Measurements from ENCODE around the gene KLF2.

Gene KLF2

GRCh38 chr19:16372065-16372915 is 47.7 kb downstream of the KLF2 start:
- no peak overlapping the region for H3K4me3 ChIP-seq (ENCODE audit: low read depth, low read length)
- DNase-seq (ENCODE audit: low read depth): no peak

GRCh38 chr19:16373079-16373478 is 48.5 kb downstream of the KLF2 start:
- no peak overlapping the region for H3K4me3 ChIP-seq (ENCODE audit: low read depth, low read length)
- DNase-seq (ENCODE audit: low read depth): no peak

DNA sequence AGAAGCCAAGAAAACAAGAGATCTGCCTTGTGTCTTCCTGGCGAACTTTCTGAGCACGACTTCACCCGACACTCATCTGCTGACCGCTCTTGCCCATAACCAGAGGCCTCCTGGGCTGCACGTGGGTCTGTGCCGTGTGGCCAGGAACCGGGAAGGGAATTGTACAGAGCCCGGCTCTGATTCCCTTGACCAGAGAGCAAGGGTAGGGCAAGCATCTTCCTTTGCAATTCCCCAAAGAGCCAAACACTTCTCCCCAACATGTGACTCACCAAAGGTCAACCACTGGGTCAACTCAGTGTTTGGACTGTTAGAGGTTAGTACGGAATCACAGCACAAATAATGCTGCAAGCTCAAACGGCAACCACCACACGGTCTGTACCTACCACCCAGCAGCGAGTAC is 48.9 kb downstream of the KLF2 start:
- peak; percentile 74 for DNase-seq (ENCODE audit: low read depth)
- no peak overlapping the region for H3K4me3 ChIP-seq (ENCODE audit: low read depth, low read length)

GRCh38 chr19:16373989-16374388 is 49.4 kb downstream of the KLF2 start:
- H3K4me3 ChIP-seq (ENCODE audit: low read depth, low read length): no peak overlapping the region
- DNase-seq (ENCODE audit: low read depth): no peak

GRCh38 chr19:16374436-16374835 is 49.8 kb downstream of the KLF2 start:
- no peak overlapping the region for H3K4me3 ChIP-seq (ENCODE audit: low read depth, low read length)
- no peak for DNase-seq (ENCODE audit: low read depth)

- no peak for DNase-seq (ENCODE audit: low read depth)
- H3K4me3 ChIP-seq (ENCODE audit: low read depth, low read length): no peak overlapping the region
Observed at GRCh38 chr19:16375157-16375935, 50.7 kb downstream of the KLF2 start.

DNA sequence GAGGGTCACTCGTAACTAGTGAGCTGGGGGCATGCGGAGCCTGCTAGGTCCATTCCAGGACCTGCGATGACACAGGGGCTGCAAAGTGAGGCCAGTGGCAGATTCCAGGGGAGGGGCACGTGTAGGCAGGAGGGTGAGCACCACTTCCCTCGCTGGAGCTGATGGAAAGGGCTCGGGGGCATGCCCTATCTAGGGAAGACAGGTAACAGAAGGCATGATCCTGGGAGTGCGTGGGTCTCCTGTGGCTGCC is 51.2 kb downstream of the KLF2 start:
- DNase-seq (ENCODE audit: low read depth): no peak
- H3K4me3 ChIP-seq (ENCODE audit: low read depth, low read length): no peak overlapping the region

DNA sequence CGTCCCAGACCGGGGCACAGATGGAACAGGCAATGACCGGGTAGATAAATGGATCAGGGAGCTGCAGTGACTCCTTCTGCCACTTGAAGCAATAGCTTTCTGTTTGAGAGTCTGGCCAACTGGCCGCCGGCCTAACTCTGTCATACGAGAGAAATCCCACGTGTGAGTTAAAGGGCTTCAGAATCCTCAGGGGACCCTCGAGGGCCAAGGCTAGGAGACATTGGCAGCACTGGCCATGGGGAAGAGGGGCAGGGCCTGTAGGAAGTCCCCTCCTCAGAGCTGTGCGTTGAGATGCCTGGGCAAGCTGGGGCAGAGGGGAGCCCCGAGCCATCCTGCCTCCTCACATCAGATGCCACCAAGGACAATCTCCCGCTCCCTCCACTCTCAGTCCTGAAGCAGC is 51.6 kb downstream of the KLF2 start:
- H3K4me3 ChIP-seq (ENCODE audit: low read depth, low read length): no peak overlapping the region

DNA sequence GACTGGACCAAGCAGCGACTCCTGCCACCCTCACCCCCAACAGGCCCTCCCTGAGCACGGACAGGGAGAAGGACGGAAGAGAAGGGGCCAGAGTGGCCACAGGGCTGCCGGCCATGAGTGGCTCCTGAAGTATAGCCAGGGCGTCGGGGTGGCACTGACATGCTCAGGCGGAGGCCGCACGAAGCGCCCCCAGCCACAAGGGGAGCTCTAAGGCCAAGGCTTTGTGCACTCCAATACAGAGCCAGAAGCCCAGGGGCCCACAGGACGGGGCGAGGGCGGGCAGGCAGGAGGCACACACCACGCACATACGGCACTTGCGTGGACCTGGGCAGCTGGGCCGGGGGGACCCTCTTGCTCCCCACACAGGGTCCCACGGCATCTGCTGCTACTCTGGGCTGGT is 52.0 kb downstream of the KLF2 start:
- no peak overlapping the region for H3K4me3 ChIP-seq (ENCODE audit: low read depth, low read length)
- DNase-seq (ENCODE audit: low read depth): no peak

More for the DNA sequence above, 51.6 kb downstream of the KLF2 start:
- no peak for DNase-seq (ENCODE audit: low read depth)

- H3K4me3 ChIP-seq (ENCODE audit: low read depth, low read length): no peak overlapping the region
- DNase-seq (ENCODE audit: low read depth): no peak
Observed at GRCh38 chr19:16377521-16377920, 52.9 kb downstream of the KLF2 start.
